A375 (cell line): ENCODE measurements around the gene LMX1A. TPM values are rescaled to one million over a fixed set of nuclear protein-coding genes. Genes with fewer than 3 reads are reported as not detected.

Experiments
- total RNA-seq: library from RNA; depleted of rRNA; stranded (reverse); fragments of >200 nt; shearing (Covaris generic); gene quantifications from 2 replicates; pipeline ENCODE4 v1.2.3, GENCODE V29; 2014; rRNA removed

Gene LMX1A
- not detected in 2 replicates for total RNA-seq

DNA sequence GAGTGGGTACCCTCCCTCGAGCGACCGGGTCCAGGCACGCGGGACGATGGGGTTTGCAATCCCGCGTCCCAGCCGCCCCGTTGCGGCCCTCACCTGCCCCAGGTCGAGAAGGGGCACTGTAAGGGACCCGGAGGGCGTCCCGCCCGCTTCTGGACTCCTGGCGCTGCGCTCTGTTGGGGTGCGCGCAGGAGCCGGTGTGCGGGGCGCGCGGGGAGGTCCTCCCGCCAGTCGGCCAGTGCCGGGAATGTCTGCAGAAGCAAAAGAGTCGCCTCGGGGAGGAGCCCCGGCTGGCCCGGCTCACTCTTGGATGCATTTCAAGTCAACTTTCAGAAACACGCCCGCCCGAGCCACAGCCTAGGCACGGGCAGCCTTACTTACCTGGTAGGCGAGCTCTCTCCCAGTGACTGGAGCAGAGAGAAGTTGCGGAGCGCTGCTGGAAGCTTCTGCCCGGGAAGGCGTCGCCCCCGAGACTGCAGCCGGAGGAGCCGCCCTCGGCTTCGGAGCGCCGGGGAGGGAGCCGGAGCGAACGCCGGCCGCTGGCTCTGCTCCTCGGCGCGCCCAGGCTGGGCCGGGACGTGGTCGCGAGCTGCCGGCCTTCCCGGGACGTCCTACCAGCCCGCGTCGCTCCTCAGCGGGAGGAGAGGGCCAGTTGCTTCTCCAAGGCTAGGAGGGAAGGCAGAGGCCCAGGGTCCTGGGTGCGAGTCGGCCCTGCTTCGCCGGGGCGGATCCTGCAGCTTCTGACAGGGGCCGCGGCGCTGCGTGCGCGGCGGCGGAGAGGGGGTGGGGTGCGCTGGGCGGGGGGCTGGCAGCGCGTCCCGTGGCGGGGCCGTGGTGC is at the start of gene LMX1A:
LMX1A (minus strand) TSS at position 739 of the 835 bp plus-strand sequence. CDS start 1,156 bp downstream, outside the sequence.

Other genes starting within 250 kb of the LMX1A start
- 6.2 and 7.2 TPM in 2 replicates for gene RXRG, start 88.4 kb upstream of the LMX1A start, total RNA-seq
- gene LRRC52, start 187.3 kb upstream of the LMX1A start, total RNA-seq = not detected in 2 replicates